ENCODE results near the gene PLEKHA5. TPM values are rescaled to one million over a fixed set of nuclear protein-coding genes. Genes with fewer than 3 reads are reported as not detected.

PLEKHA5 gene
- polyA plus RNA-seq, 6 donors from 2014 or later, result not detected

GRCh38 chr12:19205120-19205519, 75.6 kb downstream of the PLEKHA5 start:
- DNase-seq (no peak), ATAC-seq (ENCODE audit: low read depth in 2 of 2) (no peak)
- Mint-ChIP-seq H3K4me1 (no peaks in the 10 kb centered on the region), H3K4me3 (no peak overlapping the region), H3K27ac (no peak overlapping the region), H3K27me3 (no peaks in the 10 kb centered on the region), H3K9me3 (peaks cover 0 to 6% (median 0%) of the 10 kb centered on the region in 7 donors), H3K36me3 (no peaks in the 10 kb centered on the region)

- Mint-ChIP-seq H3K4me1 (no peaks in the 10 kb centered on the region), H3K9me3 (peaks cover 0 to 6% (median 0%) of the 10 kb centered on the region in 7 donors), H3K27ac (no peak overlapping the region), H3K27me3 (no peaks in the 10 kb centered on the region), H3K4me3 (no peak overlapping the region), H3K36me3 (no peaks in the 10 kb centered on the region)
- ATAC-seq (ENCODE audit: low read depth in 2 of 2), result no peak
- no peak for DNase-seq
Measured at GRCh38 chr12:19206493-19207077, 77.1 kb downstream of the PLEKHA5 start.

GRCh38 chr12:19208456-19208855, 78.9 kb downstream of the PLEKHA5 start:
- H3K27ac Mint-ChIP-seq, result no peak overlapping the region
- no peaks in the 10 kb centered on the region for H3K36me3 Mint-ChIP-seq
- H3K4me3 Mint-ChIP-seq, result no peak overlapping the region

GRCh38 chr12:19209661-19210060, 80.1 kb downstream of the PLEKHA5 start:
- H3K27me3 Mint-ChIP-seq, result no peaks in the 10 kb centered on the region
- H3K36me3 Mint-ChIP-seq, result no peaks in the 10 kb centered on the region
- H3K9me3 Mint-ChIP-seq, result peaks cover 0 to 6% (median 0%) of the 10 kb centered on the region in 7 donors
- no peak overlapping the region for H3K4me3 Mint-ChIP-seq
- no peak overlapping the region for H3K27ac Mint-ChIP-seq
- no peaks in the 10 kb centered on the region for H3K4me1 Mint-ChIP-seq
- DNase-seq, result no peak
- ATAC-seq (ENCODE audit: low read depth in 2 of 2), result no peak

More at GRCh38 chr12:19208456-19208855, 78.9 kb downstream of the PLEKHA5 start:
- no peak for ATAC-seq (ENCODE audit: low read depth in 2 of 2)
- Mint-ChIP-seq H3K27me3 (no peaks in the 10 kb centered on the region), H3K9me3 (peaks cover 0 to 6% (median 0%) of the 10 kb centered on the region in 7 donors), H3K4me1 (no peaks in the 10 kb centered on the region)
- no peak for DNase-seq

- DNase-seq (no peak), ATAC-seq (ENCODE audit: low read depth in 2 of 2) (no peak)
- Mint-ChIP-seq H3K4me1 (no peaks in the 10 kb centered on the region), H3K4me3 (no peak overlapping the region), H3K9me3 (peaks cover 0 to 6% (median 0%) of the 10 kb centered on the region in 7 donors), H3K27ac (no peak overlapping the region), H3K27me3 (no peaks in the 10 kb centered on the region), H3K36me3 (no peaks in the 10 kb centered on the region)
Measured at GRCh38 chr12:19211802-19212201, 82.3 kb downstream of the PLEKHA5 start.

GRCh38 chr12:19212245-19212644, 82.7 kb downstream of the PLEKHA5 start:
- Mint-ChIP-seq H3K27me3 (no peaks in the 10 kb centered on the region), H3K27ac (peak overlapping the region in 1 of 6 donors; percentile 9), H3K36me3 (no peaks in the 10 kb centered on the region), H3K4me1 (no peaks in the 10 kb centered on the region), H3K4me3 (no peak overlapping the region), H3K9me3 (peaks cover 0 to 6% (median 0%) of the 10 kb centered on the region in 7 donors)
- ATAC-seq (ENCODE audit: low read depth in 2 of 2) (no peak), DNase-seq (no peak)

GRCh38 chr12:19214020-19214419, 84.5 kb downstream of the PLEKHA5 start:
- Mint-ChIP-seq H3K27ac (no peak overlapping the region), H3K4me1 (no peaks in the 10 kb centered on the region), H3K36me3 (no peaks in the 10 kb centered on the region), H3K4me3 (no peak overlapping the region), H3K27me3 (no peaks in the 10 kb centered on the region), H3K9me3 (peaks cover 0 to 6% (median 0%) of the 10 kb centered on the region in 7 donors)
- ATAC-seq (ENCODE audit: low read depth in 2 of 2) (no peak), DNase-seq (no peak)

- ATAC-seq (ENCODE audit: low read depth in 2 of 2) (no peak), DNase-seq (no peak)
- no peaks in the 10 kb centered on the region for H3K27me3 Mint-ChIP-seq
- H3K36me3 Mint-ChIP-seq, result no peaks in the 10 kb centered on the region
- H3K27ac Mint-ChIP-seq, result no peak overlapping the region
- H3K4me1 Mint-ChIP-seq, result no peaks in the 10 kb centered on the region
- H3K9me3 Mint-ChIP-seq, result peaks cover 0 to 3% (median 0%) of the 10 kb centered on the region in 7 donors
- H3K4me3 Mint-ChIP-seq, result no peak overlapping the region
Measured at GRCh38 chr12:19215115-19215514, 85.6 kb downstream of the PLEKHA5 start.

- H3K4me3 Mint-ChIP-seq, result no peak overlapping the region
- H3K9me3 Mint-ChIP-seq, result no peaks in the 10 kb centered on the region
- DNase-seq (no peak), ATAC-seq (ENCODE audit: low read depth in 2 of 2) (no peak)
- no peaks in the 10 kb centered on the region for H3K27me3 Mint-ChIP-seq
- no peak overlapping the region for H3K27ac Mint-ChIP-seq
- H3K36me3 Mint-ChIP-seq, result no peaks in the 10 kb centered on the region
- H3K4me1 Mint-ChIP-seq, result no peaks in the 10 kb centered on the region
Measured at GRCh38 chr12:19217446-19217845, 87.9 kb downstream of the PLEKHA5 start.

GRCh38 chr12:19220205-19220604, 90.7 kb downstream of the PLEKHA5 start:
- Mint-ChIP-seq H3K4me1 (no peaks in the 10 kb centered on the region), H3K36me3 (no peaks in the 10 kb centered on the region), H3K27me3 (no peaks in the 10 kb centered on the region), H3K27ac (no peak overlapping the region), H3K9me3 (no peaks in the 10 kb centered on the region), H3K4me3 (no peak overlapping the region)
- DNase-seq, result no peak
- ATAC-seq (ENCODE audit: low read depth in 2 of 2), result no peak

- ATAC-seq (ENCODE audit: low read depth in 2 of 2), result no peak
- H3K27ac Mint-ChIP-seq, result no peak overlapping the region
Measured at GRCh38 chr12:19220852-19221466, 91.4 kb downstream of the PLEKHA5 start.

GRCh38 chr12:19222558-19222957, 93.0 kb downstream of the PLEKHA5 start:
- DNase-seq (no peak), ATAC-seq (ENCODE audit: low read depth in 2 of 2) (no peak)
- no peaks in the 10 kb centered on the region for H3K27me3 Mint-ChIP-seq
- no peaks in the 10 kb centered on the region for H3K4me1 Mint-ChIP-seq
- H3K36me3 Mint-ChIP-seq, result no peaks in the 10 kb centered on the region
- H3K27ac Mint-ChIP-seq, result no peak overlapping the region
- no peaks in the 10 kb centered on the region for H3K9me3 Mint-ChIP-seq
- H3K4me3 Mint-ChIP-seq, result no peak overlapping the region

More at GRCh38 chr12:19220852-19221466, 91.4 kb downstream of the PLEKHA5 start:
- no peak overlapping the region for H3K4me3 Mint-ChIP-seq
- no peaks in the 10 kb centered on the region for H3K36me3 Mint-ChIP-seq
- H3K4me1 Mint-ChIP-seq, result no peaks in the 10 kb centered on the region
- no peaks in the 10 kb centered on the region for H3K27me3 Mint-ChIP-seq
- no peaks in the 10 kb centered on the region for H3K9me3 Mint-ChIP-seq
- DNase-seq, result no peak

GRCh38 chr12:19223018-19223417, 93.5 kb downstream of the PLEKHA5 start:
- H3K27ac Mint-ChIP-seq, result no peak overlapping the region

GRCh38 chr12:19223695-19224094, 94.2 kb downstream of the PLEKHA5 start:
- Mint-ChIP-seq H3K27me3 (no peaks in the 10 kb centered on the region), H3K36me3 (no peaks in the 10 kb centered on the region), H3K9me3 (no peaks in the 10 kb centered on the region), H3K27ac (no peak overlapping the region), H3K4me1 (no peaks in the 10 kb centered on the region), H3K4me3 (no peak overlapping the region)
- no peak for DNase-seq
- no peak for ATAC-seq (ENCODE audit: low read depth in 2 of 2)

More at GRCh38 chr12:19223018-19223417, 93.5 kb downstream of the PLEKHA5 start:
- H3K9me3 Mint-ChIP-seq, result no peaks in the 10 kb centered on the region
- no peaks in the 10 kb centered on the region for H3K4me1 Mint-ChIP-seq
- ATAC-seq (ENCODE audit: low read depth in 2 of 2), result no peak
- DNase-seq, result no peak
- H3K4me3 Mint-ChIP-seq, result no peak overlapping the region
- H3K36me3 Mint-ChIP-seq, result no peaks in the 10 kb centered on the region
- H3K27me3 Mint-ChIP-seq, result no peaks in the 10 kb centered on the region

All from naive B cell (primary cell).